NCI-H82 (cell line): Measurements from ENCODE around the gene MDGA2.
"Not testable (repeated sequence)": the region's sequence is repeated elsewhere in the genome, so short reads cannot be mapped to it uniquely, and the experiment has no call there.

Experiments used
- DNase-seq: peaks from one replicate; lab custom pipeline; 2025; lab: John Stamatoyannopoulos, UW

MDGA2 gene

DNA sequence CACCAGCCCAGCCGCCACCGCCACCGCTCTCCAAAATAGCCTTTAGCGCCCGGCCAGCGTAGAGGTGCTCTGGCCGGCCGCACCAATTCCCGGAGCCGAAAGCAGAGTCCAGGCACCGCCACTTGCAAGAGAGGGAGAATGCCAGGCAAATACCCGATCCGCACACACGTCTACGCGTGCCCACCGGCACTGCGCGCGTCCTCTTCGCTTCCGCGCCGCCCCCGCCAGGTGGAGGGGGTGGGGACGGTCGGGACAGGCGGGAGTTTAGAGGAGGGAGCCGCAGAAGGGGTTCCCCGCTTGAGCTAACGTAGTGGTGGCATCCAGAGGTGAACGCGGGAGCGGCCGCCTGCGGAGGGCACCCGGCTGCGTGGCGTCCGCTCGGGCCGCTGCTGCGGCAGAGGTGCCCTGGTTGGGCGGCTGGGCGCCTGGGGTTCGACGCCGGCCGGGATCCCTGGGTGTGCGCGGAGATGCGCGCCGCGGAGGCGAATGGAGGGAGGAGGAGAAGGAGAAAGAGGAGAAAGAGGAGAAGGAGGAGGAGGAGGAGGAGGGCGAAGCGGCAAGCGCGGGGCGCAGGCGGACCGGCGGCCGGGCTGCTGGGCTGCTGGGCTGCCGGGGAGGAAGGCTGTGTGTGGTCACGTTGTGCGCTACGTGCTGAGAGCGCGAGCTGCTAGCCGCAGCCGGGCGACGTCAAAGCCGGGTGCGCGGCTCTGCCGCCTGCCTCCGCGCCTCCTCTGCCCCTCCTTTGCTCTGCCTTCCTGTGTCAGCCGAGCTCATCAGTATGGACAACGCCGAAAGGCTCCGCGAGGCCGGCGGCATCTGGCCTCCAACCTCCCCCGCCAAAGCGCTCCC lies at the start of gene MDGA2:
TSS of gene MDGA2 (minus strand) at position 140 of the 849 bp plus-strand sequence.
- DNase-seq: peak; percentile 72

DNA sequence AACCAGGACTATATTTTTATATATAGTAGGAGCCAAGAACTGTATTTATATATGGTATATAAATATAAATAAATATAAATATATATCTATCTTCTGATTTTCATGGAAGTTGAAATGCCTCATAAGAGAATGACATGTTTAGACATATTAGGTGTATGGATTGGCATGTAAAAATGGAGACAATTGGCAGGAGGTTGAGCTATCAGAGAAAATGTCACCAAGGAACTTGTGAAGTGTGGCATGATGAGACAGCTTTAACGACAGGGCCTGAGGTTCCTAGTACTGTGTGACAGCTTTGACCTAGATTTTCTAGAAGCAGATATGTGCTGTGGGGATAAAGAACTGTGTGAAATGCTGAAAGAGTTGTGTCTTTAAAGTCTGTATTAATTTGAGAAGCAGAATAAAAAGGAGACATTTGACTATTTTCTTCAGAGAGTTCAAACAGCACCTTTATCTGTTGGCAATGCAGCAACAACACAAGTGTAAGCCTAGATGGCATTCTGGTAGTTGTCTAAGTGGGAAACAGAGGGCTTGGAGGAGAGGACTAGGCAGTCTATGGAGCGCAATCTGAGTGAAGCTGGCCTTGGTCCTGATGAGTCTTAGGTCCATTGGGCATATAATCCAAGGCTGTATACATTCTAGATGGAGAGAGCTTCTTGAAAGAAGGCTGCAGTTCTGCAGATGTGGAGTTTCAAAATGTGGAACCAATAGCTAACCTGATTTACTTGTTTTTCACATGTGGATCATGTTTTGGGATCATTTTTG lies 47.7 kb upstream of the MDGA2 start:
- no peak for DNase-seq

DNA sequence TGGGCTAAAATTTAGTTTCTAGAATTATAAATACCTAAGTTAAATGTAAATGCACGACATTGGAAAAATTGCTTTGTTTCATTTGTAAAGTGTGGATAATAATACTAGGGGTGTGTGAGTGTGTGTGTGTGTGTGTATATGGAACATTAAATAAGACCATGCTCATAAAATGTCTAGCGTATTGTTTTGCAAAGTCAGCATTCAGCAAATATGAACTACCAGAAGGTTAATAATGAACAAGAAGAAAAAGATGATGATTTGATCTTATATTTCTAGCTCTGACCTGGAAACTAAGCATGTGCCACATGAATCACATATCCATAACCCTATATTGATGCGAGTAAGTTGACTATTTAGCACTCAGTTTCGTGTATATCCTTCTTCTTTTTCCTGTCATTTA lies 44.9 kb upstream of the MDGA2 start:
- no peak for DNase-seq

DNA sequence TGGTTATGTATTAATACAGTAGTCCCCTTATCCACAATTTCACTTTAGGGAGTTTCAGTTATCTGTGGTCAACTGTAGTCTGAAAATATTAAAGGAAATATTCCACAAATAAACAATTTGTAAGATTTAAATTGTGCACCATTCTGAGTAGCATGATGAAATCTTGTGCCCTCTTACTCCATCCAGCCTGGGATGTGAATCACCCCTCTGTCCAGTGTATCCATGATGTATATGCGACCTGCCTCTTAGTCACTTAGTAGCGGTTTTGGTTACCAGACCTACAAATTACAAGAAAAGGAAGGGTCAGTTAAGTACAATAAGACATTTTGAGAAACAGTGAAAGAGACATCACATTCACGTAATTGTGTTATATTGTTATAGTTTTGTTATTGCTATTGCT lies 39.9 kb upstream of the MDGA2 start:
- DNase-seq: no peak

DNA sequence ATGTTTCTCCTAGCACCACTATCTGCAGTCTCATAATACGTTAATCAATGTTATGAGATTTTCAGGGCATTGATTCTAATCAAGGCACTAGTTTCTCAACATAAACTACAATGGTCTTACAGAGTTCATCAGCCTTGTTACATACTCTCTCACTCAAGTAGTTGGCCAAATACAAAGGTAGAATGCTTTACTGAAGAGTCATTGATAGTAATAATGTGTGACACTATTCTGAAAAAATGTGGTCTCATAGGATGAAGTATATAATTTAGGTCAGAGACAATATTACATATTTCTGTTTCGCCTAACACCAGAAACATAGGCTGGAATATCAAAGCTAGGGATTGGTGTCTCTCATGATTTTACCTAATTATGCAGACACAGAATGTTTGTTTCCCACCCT lies 35.2 kb upstream of the MDGA2 start:
- no peak for DNase-seq

DNA sequence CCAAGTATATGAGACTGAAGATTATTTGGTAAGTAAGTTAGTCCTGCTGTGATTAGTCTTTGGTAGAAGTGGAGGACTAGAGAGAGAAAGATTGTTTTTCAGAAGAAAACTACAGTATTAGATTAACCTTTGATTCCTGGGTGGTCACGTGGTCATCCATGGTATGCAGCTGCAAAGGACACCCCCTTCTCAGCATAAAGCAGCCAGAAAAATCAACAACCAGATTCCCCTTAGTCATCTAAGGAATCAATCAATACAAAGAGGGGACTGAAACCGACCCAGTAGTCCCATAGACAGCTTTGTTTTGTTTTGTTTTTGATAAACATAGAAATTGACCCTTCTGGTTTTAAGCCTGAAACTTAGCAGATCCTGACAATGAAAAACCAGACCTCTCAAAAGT lies 30.3 kb upstream of the MDGA2 start:
- DNase-seq: no peak

DNA sequence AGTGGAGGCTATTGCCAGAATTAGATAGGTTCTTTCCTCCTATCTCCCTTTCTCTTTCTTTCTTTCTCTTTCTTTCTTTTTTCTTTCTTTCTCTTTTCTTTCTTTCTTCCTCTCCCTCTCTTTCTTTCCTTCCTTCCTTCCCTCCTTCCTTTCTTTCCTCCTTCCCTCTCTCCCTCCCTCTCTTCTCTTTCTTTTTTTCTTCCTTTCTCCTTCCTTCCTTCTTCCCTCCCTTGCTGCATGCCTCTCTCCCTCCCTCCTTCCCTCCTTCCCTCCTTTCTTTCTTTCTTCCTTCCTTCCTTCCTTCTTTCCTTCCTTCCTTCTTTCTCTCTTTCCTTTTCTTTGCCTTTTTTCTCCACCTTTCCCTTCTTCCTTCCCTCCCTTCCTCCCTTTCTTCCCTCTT lies 16.4 kb upstream of the MDGA2 start:
- no peak for DNase-seq

DNA sequence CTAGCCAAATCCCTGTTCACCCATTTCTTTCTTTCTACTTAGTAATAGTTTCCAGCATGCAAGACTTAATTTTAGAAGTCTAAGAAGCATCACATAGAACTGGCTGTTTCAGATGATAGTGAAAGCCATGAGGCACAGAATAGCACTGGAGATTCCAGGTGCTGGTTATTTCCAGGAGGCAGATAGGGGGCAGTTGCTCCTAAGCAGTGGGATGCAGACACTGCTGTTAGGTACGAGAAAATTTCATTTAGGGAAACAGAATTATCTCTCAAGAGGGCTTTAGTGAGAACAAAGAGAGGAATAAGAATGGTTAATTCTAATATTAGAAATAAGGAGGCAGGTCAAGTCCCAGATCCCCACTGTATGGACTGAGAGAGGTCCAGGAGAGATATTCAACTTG lies 3.6 kb upstream of the MDGA2 start:
- DNase-seq: peak; percentile 31

DNA sequence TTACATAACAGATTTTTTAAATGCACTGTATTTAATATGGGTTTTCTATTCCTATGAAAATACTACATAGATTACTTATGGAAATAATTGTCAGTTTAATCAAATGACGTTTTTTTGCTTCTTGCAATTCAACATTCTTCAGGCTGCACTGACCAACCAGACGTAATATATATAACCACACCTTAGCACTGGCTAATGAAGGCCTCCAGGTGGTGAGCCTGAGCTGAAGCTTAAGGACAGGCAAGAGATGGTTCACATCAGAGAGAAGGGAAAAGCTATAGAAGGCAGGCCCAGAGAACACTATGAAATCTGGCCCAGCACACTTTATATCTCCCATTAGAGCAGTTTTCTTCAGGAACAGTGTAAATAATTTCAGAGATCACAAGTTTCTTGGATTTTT lies 2.8 kb upstream of the MDGA2 start:
- DNase-seq: peak; percentile 21

DNA sequence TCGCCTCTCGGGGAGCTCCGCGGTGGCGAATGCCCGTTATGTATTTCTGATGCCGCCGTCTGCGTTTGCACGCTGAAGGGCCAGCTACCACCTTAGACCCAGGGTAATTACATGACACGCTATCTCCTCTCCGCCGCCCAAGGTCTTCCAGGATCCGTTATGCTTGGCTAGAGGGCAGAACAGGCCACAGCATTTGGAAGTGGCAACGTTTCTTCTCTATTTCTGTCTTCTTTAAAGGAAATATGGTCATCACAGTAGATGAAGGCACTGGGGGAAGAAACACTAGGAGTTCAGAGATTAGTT lies 861 bp upstream of the MDGA2 start:
- DNase-seq: no peak

DNA sequence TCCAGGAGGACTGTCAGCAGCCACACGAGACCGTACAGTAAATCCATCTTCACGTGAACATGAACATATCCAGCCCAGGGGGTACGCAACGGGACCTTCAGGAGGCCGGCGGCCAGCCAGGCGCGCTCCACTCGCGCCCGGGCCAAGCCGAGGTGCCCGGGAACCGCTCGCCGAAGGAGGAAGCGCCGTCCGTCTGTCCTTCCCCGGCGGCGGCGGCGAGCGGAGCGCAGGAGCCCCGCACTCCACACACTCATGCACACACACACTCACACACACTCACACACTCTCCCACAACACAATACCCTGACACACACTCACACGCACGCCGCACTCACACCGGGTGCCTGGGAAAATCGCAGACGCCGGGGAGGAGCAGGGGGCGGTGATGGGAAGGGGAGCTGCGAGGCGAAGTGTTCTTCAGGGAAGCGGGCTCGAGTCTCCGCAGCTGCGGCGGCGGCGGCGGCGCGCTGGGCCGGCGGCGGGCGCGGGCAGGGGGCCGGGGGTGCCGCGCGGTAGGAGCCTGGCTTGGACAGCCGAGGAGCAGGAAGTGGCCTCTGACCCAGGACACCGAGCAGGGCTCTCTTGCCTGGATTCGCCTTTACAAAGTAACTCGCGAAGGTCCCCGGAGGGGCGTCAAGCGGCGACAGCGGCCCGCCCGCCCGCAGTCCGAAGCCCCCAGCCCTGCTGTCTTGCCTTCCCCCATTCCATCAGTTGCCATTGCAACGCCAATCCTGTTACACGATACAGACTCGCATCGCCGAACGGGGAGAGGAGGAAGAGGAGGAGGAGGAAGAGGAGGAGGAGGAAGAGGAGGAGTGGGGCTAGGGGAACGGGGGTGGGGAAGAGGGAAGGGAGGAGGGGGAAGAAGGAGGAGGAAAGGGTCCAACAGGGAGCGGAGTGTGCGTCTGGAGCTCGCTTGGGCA lies 601 bp downstream of the MDGA2 start:
- DNase-seq: peak; percentile 51

DNA sequence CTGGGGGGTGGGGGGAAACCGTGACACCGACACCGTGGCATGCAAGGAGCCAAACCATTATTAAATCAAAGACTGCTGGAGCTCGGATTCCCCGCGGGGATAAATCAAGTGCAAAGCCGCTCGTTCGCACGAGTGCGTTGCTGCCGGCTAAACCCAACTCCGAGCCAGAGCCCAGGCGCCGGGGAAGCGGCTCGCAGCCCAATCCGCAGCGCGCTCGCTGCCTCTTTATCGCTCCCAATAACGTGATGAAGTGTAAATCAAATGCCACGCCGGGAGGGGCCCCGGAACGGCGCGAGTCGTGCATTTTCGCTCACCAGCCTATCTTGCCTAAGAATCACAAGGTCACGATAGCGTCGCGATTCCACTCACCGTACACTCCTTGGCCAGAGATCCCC lies 1.3 kb downstream of the MDGA2 start:
- peak; percentile 49 for DNase-seq

DNA sequence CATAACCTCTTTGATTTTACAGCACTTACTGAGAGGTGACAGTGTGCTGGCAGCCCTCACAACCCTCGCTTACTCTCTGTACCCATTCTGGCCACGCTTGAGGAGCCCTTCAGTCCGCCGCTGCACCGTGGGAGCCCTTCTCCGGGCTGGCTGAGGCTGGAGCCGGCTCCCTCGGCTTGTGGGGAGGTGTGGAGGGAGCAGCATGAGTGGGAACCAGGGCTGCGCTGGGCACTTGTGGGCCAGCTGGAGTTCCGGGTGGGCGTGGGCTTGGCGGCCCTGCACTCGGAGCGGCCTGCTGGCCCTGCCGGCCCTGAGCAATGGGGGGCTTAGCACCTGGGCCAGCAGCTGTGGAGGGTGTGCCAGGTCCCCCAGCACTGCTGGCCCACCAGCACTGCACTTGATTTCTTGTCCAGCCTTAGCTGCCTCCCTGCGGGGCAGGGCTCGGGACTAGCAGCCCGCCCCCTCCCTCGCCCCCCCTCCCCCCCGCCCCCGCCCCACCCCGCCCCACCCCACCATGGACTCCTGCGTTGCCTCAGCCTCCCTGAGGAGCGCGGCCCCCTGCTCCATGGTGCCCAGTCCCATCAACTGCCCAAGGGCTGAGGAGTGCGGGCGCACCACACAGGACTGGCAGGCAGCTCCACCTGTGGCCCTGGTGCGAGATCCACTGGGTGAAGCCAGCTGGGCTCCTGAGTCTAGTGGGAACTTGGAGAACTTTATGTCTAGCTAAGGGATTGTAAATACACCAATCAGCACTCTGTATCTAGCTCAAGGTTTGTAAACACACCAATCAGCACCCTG lies 9.9 kb downstream of the MDGA2 start:
- no peak for DNase-seq

DNA sequence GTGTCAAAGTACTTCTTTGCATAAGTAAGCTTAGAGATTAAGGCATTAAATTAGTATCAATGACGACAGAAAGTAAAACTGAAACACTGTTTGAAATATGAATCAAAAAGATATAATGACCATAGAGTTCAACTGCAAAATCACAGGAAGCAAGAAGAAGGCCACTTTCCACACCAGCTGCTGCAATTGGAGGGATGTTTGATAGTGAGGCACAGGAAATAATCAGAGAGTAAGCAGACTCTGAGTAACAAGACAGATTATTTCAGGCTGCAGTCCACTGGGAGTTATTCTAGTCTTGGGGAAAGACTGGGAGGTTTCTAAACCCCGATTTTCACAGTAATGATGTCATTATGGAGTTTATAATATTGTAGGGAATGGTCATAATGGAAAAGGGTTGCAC lies 12.9 kb downstream of the MDGA2 start:
- no peak for DNase-seq

DNA sequence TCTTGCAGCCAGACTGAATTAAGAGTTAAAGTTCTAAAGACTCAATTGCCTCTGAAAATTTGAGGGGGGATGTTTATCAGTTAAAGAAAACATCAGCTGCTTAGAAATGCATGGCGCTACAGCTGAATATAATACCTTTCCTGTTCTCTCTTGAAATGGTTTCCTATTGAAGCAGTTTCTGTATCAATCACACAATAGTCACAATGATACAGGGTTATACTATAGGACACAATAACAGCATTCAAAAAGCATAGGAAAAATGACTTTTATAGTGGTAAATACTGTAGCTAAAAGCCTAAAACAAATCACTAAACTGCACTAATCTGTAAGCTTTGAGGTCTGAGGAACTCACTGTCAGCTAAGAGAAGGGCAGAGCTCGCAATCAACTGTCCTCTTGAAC lies 15.2 kb downstream of the MDGA2 start:
- DNase-seq: no peak

DNA sequence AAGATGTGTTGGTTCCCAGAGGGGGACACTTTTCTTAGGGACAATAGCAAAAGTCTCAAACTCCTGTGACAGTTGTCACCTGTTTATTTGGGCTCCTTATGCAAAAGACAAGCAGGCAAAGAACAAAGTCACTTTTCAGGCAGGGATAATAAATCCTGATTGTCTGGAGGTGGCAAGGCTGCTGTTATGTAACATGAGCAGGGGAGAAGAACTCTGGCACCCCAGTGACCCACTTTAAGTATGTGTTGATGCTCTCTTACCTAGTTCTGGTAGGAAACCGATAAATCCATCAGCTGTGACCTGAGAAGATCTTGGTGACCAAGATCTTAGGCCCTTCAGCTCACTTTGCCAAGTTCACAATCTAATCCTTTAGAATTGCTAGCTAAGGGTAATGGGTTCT lies 17.4 kb downstream of the MDGA2 start:
- no peak for DNase-seq

DNA sequence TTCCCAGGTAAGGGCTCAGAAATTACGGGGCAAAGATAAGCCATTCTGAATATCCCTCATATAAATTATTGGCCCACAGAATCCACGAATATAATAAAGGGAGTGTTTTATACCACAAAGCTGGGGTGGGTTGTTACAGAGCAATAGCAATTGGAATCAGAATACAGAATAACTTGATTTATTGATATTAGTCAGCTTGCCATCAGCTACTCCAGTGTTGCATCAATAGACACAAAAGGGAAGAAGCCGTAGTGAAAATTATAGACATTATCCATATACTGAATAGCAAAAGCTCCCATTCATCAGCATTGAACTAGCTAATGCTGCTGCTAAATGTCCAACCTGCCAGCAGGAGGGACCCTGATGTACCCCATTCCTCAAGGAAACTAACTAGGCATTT lies 18.3 kb downstream of the MDGA2 start:
- no peak for DNase-seq

DNA sequence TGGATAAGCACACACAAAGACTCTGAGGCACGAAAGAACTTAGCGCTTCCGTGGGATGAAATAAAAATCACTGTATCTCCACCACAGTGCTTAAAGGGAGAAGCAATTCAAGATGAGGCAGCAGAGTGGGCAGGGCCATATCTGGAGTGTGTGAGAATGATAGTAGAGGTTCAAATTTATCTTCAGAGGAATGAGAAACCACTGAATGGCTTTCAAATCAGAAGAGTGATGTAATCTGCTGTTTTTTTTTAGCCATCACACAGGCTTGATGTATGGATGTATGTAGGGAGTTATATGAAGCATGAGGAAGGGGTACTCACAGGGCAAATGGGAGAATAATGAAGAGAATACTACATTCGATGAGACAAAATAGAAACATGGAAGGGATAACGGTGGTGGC lies 24.1 kb downstream of the MDGA2 start:
- DNase-seq: no peak

DNA sequence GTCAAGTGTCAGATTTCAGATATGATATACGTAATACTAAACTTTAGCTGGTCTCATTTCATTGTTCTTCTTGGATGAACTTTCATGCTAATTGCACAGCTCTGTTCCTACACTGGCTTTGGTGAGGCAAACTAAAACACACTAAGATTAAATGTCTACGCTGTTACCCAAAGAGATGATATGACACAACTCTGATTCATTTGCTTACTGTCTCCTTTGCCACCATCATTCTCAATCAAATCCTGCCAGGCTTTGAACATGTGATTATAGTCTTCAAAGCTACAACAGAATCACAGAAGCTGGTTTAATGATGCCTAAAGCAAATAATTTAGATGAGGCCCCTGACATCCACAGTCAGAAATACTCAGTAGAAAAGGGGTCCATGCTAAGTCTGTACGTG lies 37.7 kb downstream of the MDGA2 start:
- no peak for DNase-seq

DNA sequence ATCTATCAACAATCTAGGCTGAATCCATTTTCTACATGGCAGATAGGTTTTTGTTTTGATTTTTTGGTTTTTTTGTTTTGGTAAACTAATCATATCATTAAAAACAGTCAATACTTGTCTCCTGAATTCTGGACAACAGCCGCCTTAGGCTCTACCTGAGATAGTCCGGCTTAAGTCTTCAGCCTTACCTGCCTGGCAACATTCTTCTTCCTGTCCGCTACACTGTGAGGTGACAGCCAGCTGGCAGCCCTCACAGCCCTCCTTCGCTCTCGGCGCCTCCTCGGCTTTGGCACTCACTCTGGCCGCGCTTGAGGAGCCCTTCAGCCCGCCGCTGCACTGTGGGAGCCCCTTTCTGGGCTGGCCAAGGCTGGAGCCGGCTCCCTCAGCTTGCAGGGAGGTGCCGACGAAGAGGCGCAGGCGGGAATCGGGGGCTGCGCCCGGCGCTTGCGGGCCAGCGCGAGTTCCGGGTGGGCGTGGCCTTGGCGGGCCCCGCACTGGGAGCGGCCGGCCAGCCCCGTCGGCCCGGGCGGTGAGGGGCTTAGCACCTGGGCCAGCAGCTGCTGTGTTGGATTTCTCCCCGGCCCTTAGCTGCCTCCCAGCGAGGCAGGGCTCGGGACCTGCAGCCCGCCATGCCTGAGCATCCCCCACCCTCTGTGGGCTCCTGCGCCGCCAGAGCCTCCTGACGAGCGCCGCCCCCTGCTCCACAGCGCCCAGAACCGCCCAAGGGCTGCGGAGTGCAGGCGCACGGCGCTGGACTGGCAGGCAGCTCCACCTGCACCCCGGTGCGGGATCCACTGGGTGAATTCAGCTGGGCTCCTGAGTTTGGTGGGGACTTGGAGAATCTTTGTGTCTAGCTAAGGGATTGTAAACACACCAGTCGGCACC lies 49.0 kb downstream of the MDGA2 start:
- peak; percentile 72 for DNase-seq

DNA sequence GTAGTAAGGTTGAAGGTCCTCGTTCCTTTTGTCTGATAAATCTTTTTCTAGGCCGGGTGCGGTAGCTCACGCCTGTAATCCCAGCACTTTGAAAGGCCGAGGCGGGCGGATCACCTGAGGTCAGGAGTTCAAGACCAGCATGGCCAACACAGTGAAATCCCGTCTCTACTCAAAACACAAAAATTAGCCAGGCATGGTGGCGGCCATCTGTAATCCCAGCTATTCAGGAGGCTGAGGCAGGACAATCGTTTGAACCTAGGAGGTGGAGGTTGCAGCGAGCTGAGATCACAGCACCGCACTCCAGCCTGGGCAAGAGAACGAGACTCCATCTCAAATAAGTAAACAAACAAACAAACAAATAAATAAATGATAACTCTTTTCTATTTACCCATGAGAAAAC lies 51.3 kb downstream of the MDGA2 start:
- DNase-seq: not testable (repeated sequence)
